ENCODE data around the gene SCUBE1. TPM values are rescaled to one million over a fixed set of nuclear protein-coding genes. Genes with fewer than 3 reads are reported as not detected.

SCUBE1 gene
- total RNA-seq, 1 donor from 2014 or later: 0.39 TPM

DNA sequence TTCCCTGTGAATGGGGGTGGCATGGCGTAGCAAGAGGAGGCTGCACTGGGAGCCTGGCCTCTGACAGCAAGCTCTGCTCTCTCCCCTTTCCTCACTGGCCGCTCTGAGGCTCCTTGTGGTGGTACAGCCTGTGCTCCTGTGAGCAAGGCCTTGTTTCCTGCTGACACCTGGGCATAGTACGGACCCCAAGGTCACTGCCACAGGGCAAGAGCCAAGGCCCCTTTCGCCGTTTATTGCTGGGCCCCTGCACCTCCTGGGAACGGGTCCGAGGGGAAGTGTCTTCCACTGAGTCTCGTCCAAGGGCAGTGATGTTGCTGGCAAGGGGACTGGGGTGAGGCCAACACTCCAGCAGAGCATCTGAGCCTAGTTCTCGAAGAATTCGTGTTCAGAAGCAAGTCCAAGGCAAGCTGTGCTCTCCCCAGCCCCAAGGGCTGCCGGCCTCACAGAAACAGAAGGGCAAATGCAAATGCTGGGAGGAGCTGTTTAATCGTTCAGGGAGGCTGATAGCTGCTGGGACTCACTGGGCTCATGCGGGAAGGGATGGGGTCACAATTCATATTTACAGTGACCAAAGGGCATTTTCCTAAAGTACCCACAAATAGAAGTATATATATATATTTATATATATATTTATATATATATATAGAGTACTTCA is 140.3 kb downstream of the SCUBE1 start:
- intact Hi-C loops (cut with micrococcal nuclease): no loop called here

DNA sequence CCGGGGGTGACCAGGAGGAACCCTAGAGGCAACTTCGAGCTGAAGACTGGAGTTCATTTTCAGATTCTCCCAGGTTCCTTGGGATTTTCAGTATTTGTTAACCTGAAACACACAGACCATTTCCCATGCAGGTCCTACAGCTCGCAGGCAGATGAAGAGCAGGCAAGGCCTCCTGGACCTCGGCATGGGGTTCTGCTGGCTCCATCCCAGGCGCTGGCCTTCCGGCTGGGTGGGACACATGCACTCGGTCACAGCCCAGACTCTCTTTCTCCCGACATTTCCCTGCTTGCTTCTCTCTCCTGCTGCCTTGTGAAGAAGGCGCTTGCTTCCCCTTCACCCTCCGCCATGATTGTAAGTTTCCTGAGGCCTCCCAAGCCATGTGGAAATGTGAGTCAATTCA is 140.8 kb downstream of the SCUBE1 start:
- intact Hi-C loops (cut with micrococcal nuclease): no loop called here

DNA sequence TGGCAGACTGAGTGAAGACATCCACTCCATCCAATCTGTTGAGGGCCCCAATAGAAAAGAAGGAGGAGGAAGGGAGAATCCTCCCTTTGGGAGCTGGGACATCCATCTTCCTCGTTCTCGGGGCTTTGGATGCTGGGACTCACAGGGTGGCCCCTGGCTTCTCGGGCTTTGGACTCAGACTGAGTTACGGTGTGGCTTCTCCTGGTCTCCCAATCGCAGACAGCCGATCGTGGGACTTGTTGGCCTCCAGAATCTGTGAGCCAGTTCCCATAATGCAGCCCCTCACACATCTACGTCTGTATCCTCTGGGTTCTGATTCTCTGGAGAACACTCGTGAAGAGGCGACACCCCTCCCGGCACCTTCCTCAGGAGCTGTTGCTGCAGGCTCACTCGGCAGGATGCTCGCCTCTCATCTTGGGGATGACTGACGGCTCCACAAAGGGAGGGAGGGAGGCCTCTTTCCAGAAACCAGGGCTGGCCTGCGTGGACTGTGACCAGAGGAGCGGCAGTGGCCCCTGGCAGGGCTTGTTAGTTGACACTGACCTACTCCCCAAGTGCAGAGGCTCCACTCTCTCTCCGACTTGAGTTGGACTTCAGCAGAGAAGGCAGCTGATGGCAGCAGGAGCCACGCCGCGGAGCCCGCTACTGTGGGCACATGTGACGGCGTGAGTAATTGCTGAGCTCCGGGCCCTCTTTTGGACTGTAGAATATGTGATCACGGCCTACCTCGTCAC is 141.5 kb downstream of the SCUBE1 start:
- intact Hi-C loops (cut with micrococcal nuclease): no loop called here

DNA sequence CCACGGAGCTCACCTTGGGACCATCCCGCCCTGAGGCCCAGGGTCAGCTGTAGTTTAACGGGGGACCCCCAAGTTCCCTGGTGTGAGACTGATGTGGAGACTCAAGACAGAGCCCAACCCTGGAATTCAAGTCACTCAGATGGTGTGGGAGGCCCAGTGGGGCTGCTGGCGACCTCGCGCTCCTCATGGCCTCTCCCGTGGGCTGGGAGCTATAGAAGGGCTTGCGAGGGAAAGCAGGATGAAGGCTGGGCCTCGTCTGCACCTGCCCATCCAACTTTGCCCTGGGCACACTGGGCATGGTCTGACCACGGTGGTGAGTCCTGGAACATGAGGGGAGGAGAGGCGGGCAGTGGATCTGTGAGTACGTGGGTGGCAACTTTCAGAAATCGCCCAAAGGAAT is 142.6 kb downstream of the SCUBE1 start:
- intact Hi-C loops (cut with micrococcal nuclease): no loop called here

DNA sequence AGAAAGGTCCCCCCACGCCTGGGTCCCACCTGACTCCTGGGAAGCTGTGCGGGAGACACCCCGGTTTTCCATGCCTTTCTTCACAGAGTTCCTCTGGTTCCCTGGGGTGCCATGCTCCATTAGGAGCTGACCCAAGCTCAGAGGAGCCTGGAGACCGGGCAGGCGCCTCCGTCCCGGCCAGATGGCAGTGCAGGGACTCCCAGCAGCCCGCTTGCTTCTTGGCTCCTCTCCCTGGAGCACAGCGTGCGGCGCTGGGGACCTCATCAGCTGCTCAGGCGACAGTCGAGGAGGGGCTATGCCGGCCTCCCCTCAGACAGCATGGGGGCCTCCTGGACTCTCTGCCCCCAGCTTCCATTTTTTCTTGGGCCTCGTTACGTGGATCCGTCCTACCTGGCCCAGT is 143.1 kb downstream of the SCUBE1 start:
- intact Hi-C loops (cut with micrococcal nuclease): no loop called here

DNA sequence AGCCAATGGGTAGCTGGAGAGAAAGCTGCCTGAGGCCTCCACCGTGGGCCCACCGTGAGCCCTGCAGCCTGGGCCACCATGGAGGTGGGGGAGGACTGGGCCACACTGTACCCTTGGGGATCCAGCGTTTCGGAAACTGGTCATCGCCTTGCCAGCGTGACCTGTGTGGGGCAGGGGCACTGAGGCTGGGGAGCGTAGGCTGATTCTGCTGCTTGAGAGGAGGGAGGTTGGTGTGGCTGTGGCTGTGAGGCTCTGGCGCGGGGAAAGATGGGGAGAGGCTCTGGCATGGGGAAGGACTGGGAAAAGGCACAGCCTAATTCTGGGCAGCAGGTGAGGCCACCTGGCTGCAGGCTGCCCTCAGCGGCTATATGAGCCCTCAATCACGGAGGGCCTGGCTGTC is 143.6 kb downstream of the SCUBE1 start:
- intact Hi-C loops (cut with micrococcal nuclease): no loop called here

DNA sequence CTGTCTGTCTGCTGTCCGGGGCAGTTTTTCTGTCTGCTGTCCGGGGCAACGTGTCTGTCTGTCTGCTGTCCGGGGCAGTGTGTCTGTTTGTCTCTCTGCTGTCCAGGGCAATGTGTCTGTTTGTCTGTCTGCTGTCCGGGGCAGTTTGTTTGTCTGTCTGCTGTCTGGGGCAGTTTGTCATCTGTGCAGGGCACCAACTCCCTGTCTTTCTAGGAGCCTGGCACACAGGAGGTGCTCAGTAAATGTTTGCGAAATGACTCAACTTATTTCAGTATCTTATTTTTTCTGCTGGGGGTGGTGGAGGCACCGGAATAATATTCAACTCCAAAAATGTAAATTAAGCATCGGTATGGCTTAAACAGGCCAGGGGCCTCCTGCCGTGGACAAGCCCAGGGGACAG is 144.2 kb downstream of the SCUBE1 start:
- intact Hi-C loops (cut with micrococcal nuclease): no loop called here

DNA sequence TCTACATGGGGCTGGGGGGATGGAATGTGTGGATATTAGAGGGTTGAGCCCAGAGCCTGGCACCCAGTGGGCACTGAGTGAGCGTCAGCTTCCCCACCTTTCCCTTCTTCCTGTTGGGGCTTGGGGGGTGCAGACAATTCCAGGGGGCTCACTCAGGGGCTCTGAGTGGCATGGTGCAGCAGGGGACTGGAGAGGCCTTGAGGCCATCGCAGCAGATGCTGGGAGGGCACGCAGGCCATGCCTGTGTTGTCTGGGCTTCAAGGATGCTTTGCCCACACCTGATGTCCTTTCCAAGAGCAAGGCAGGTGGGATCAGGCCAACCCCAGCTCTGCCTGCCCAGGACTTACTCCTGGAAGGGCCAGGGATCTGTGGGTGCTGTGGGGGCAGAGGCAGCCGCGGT is 145.0 kb downstream of the SCUBE1 start:
- intact Hi-C loops (cut with micrococcal nuclease): no loop called here

DNA sequence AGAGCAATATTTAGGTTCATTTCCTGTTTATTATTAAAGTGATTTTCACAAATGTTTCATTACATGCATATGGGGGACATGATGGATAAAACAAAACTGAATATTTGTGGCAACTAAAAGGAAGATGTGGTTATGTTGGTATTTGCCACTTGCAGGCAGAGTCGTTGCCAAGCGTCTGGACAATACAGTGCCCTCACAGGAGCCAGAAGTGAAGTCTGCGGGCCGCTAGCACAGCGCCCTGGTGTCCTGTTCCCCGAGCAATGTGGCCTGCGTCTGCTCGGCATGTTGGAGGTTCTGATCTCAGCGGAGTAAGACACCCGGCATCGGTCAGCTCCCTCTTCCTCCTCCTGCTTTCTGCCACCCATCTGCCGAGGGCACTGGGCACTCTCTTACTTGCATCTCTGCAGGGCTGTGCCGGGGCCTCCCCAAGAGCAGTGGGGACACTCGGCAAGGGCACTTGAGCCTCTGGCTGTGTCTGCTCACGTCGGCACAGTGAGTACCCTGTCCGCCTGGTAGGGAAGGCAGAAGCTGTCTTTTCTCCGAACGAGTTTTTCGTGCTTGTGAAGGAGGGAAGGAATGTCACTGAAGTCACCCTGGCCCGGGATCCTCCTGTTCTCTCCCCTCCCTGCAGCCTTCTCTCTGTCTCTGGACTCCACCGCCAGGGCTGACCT is 145.8 kb downstream of the SCUBE1 start:
- intact Hi-C loops (cut with micrococcal nuclease): no loop called here

DNA sequence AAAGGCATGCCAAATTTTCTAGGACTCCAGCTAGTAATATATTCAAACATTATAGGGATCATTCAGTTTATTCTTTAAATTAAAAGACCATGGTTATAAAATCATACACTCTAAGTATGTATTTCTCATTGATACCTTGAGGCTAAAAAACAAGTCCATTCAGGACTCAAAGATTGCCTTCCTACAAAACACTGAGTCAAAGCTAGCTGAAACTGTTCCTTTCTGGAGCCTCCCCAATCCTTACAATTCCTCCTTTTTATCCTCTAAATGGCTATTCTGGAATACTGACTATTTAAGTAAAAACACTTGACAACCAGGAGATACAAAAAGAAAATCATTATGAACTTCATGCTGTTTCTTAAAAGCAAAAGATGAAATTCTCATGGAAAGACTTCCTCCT is 151.3 kb downstream of the SCUBE1 start:
- intact Hi-C loops (cut with micrococcal nuclease): no loop called here

DNA sequence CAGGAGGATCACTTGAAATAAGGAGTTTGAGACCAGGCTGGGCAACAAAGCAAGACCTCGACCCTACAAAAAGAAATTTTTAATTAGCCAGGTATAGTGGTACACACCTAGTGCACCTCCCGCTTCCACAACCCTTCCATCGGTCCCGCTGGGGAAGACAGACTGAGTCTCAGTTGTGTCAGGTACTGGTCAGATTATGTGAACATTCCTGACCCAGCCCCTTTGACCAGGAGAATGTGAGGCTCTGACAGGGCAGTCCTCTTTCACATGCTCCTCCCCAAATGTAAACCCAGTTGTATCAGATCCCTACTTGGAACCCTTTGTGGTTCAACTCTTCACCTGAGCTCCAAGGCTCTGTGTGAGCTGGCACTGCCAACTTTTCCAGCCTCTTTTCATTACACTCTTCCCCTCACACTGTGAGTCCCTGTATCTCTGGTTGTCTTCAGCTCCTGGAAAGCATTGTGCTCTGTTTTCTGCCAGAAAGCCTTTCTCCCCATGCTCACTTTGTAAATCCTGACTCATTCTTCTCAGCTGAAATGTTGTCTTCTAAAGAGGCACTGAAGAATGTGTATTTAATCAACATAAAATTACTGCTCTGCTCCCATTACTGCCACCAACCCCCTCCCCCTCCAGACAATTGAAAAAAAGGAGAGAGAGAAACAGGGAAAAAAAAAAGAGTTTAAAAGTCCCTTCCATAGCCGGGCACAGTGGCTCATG is 154.2 kb downstream of the SCUBE1 start:
- intact Hi-C loops (cut with micrococcal nuclease): loop anchor here (5.0 kb wide), 1 partner anchor 1192 kb away; the partner anchor contains the start of gene WBP2NL

DNA sequence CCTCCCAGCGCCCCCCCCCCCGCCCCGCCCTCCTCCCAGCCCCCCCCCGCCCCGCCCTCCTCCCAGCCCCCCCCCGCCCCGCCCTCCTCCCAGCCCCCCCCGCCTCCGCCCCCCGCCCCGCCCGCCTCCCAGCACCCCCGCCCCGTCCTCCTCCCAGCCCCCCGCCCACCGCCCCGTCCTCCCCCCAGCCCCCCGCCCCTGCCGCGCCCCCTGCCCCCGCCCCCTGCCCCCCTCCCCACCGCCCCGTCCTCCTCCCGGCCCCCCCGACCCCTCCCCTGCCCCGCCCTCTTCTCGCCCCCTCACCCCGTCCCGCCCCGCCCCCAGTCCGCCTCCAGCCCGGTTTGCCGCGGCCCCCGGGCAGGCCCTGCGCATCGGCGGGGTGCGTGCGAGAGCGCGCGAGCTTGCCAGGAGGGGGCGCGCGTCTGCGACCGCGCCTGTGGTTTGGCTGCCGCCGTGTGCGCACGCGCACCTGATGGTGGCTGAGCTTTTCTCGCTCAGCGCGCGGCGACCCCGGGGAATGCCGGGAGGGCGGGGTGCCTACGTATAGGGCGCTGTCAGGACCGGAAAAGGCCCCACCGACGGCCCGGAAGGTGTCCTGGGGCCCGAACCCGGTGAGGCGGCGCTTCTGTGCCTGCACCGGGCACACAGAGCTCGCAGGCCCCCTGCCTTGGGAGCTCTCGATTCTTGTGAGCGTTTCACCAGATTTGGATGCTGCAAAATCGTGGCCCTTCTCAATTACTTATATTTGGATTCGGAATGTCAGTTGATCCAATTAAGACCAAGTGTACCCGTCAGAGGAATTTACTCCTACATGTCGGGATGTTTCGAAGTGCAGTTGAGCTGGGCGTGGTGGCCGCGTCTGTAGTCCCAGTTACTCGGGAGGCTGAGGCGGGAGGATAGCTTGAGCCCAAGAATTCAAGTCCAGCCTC is 155.7 kb downstream of the SCUBE1 start:
- intact Hi-C loops (cut with micrococcal nuclease): loop anchor here (1.0 to 5.0 kb wide), 7 partner anchors 45 to 1190 kb away; partner anchors contain the start of genes MCAT, PACSIN2, TTLL1 and WBP2NL

DNA sequence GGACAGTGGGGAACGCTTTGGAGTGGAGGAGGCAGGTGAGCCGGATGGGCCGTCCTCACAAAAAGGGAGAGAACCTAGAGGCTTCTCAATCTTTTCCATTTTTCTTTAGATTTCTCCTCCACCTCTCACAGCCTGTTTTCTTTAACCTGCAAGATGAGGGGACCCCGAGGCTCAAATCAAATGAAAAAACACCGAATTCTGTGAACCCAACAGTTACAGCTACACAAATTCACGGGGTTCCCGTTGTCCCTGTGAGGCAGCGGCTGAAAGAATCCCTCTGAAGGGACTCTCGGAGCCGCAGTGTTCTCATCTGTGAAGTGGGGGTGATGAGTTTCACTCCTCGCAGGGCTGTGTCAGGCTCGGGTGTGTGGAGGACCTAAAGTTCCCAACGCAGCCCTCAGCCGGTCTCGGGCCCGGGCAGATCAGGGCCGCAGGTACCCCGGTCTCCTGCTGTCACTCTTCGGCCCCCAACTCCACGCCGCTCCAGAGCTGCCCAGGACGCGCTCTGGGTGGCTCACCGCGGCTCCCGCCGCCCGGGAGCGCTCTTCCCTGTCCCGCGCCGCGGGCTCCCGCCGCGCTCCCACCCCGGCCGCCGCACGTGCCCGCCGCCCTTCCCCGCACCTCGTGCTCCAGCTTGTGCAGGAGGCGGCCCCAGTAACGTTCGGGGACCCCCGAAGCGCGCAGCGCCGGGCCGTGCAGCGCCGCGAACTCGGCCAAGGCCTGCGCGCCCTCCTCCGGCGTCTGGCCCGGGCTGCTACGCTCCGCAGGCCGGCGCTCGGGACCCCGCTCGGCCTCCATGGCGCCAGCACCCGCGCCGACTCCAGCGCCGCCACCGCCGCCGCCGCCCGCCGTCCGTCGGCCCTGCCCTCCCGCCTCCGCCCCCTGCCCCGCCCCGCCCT is 156.7 kb downstream of the SCUBE1 start, which contains the start of gene TTLL12:
Gene TTLL12 (minus strand): TSS at position 863 of the 899 bp plus-strand sequence. CDS start 65 bp downstream, at position 798.
- intact Hi-C loops (cut with micrococcal nuclease): loop anchor here (1.0 to 5.0 kb wide), 8 partner anchors 34 to 1189 kb away; partner anchors contain the start of genes MCAT, PACSIN2, TTLL1 and WBP2NL

DNA sequence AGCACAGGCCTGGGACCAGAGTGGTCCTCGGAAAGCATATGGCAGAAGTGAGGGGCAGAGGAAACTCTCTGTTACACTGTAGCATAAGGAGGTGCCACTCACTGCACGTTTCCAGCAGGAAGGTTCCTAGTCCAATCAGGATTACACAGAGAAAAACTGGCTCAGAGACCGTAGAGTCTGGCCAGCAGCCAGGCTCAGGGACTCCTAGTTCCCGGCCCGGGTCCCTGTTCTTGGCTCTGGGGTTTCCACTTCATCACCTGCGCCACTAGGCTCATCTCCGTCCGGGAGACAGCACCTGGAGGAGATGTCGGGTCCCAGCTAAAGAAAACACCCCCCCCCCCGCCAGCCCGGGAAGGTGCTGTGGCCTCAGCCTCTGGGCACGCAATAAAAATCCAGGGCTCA is 157.3 kb downstream of the SCUBE1 start:
- intact Hi-C loops (cut with micrococcal nuclease): loop anchor here (1.0 to 5.0 kb wide), 4 partner anchors 34 to 1189 kb away; partner anchors contain the start of genes MCAT and WBP2NL

DNA sequence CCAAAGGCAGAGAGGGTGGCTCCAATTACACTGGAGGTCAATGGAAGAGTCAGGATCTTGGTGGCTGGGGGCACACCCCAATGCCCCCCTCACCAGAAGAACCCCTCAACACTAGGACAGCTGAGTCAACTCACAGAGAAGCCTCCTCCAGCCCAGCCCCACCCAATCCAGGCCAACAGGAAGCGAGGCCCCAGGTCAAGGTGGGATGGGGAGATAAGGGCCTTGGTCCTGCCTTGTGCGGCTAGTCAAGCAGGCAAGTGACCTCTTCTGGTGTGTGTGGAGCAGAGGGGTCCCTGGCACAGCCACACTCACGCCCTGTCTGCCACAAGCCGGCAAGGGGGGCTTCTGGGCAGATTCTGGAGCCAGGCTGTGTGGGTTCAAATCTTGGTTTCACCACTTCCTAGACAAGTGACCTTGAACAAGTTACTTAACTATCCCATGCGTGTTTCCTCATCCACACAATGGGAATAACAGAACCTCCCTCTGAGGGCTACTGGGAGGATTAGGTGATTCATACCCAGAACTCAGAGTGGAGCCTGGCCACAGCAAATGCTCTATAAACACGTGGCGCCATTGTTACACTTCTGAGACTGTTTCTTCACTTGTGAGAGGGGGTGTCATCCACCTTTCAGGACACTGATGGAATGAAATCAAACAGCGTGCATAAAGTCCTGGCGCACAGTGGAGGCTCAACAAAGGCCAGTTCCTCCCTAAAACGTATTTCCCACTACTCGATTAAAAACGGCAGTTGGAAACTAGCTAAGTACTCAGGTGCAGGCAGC is 159.5 kb downstream of the SCUBE1 start:
- intact Hi-C loops (cut with micrococcal nuclease): no loop called here

DNA sequence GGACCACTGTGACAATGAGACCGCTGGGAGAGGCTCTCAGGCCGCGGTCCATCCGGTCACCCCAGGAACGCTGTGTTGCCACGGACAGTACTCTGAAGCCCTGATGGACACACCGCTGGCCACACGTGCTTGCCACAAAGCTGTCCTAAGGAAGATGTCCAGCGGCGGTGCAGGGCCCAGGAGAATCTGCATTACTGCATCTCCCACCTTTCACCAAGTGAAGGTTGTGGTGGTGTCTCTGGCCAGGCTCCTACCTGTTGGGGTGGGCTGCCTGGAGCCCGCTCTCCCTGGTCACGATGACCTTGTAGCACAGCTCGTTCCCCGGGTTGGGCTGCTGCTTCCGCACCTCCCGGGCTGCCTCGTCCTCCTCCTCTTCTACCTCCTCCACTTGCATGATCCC is 160.4 kb downstream of the SCUBE1 start:
- intact Hi-C loops (cut with micrococcal nuclease): no loop called here

DNA sequence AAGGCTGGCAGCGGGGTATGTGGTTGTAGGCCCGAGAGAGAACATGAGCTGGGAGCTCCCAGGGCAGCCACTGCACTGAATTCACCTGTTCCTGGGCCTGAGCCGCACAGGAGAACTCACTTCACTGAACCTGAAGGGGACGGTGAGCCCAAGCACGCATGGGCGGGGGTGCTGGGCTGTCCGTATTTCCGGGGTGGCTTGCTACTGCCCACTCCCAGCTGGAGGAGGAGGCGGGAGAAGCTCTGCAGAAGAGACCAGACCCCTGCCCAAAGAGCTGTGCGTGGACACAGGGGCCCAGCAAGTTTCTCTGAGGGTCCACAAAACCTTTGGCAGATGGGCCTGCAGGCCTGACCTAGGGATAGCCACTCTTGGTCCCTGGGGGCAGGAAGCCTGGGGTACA is 161.1 kb downstream of the SCUBE1 start:
- intact Hi-C loops (cut with micrococcal nuclease): no loop called here

DNA sequence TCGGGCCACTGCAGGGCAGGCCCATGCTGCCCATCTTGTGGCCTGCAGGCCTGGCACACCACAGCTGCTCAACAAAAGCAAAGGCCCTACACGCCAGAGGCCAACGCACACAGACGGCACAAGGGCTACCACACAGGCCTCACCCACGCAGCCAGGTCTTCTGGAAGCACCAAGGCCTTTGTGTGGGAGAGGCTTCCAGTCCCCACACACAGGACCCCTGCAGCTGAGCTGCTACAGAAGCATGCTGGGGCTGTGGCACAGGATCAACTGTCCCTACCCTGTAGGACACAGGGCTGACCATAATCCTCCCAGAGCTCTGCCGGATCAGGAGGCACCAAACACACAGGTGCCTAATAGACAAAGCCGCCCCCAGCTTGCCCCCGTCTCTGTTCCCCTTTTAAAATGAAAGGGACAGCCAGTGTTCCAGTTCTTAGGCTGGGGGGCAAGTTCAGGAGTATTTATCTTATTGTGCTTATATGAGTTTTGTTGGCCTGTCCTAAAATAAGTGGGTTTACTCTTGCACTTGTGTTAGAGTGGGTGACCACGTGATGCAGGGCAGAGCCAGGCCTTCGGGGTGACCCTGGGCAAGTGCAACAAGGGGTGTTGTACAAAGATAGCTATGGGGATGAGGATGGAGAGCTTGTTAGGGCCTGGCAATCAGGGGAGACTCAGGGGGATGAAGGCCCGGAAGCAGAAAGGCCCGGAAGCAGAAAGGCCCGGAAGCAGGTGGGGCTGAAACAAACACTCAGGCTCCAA is 161.7 kb downstream of the SCUBE1 start:
- intact Hi-C loops (cut with micrococcal nuclease): no loop called here
